Endothelial cell of umbilical vein (primary cell): ENCODE measurements around the gene RSPH10B2. TPM values are rescaled to one million over a fixed set of nuclear protein-coding genes. Genes with fewer than 3 reads are reported as not detected.

Experiments
- BruUV-seq: library from RNA; stranded (reverse); fragments of 400-500 nt; replicated peaks from 2 replicates; lab custom pipeline; 2021; lab: Mats Ljungman, UMichigan
- CTCF ChIA-PET: fragments of 300-600, 350-600 bp; sonication (Branson Sonifier 250); formaldehyde crosslinking; loops from one replicate; lab custom pipeline; 2021; ENCODE audit warnings: antibody characterized with exemption, inconsistent platforms; lab: Charles Lee
- POLR2A ChIA-PET: fragments of 300-600, 350-600 bp; sonication (Branson Sonifier 250); formaldehyde crosslinking; loops from one replicate; lab custom pipeline; 2021; ENCODE audit warnings: antibody characterized with exemption, inconsistent platforms; lab: Charles Lee
- DNase-seq: peaks from one replicate; pipeline ENCODE4 v3.0.0-alpha.2; 2011; ENCODE audit warnings: low read depth, low spot score
- FAIRE-seq: peaks from 2 replicates; lab custom pipeline; 2011; peaks lifted over from hg19 to GRCh38; lab: Jason Lieb, UNC
- H2AFZ ChIP-seq: 2 replicates; pipeline ENCODE4 v1.6.0; 2012; ENCODE audit warnings: low read depth, low read length, control low read depth, inconsistent platforms
- H3K27ac ChIP-seq: 2 replicates; pipeline ENCODE4 v1.5.1; 2011; ENCODE audit warnings: low read depth, mild to moderate bottlenecking, control low read depth, low read length, moderate library complexity; ENCODE audit not compliant: insufficient read depth
- H3K27me3 ChIP-seq, 2 experiments: 2 replicates each; pipeline versions ENCODE4 v1.6.0 to v1.6.1; 2011; ENCODE audit warnings: low read length in 2 of 2, mixed read lengths in 1 of 2; ENCODE audit not compliant: control insufficient read depth in 2 of 2, insufficient read depth in 2 of 2
- H3K36me3 ChIP-seq, 2 experiments: 2 replicates in 1 of 2; 3 replicates in 1 of 2; pipeline ENCODE4 v1.5.1; 2011; ENCODE audit warnings: low read length in 2 of 2, mild to moderate bottlenecking in 1 of 2, moderate library complexity in 1 of 2; ENCODE audit not compliant: control insufficient read depth in 2 of 2, insufficient read depth in 2 of 2; ENCODE audit errors: extremely low read depth in 1 of 2
- H3K4me1 ChIP-seq: 3 replicates; pipeline ENCODE4 v1.5.1; 2011; ENCODE audit warnings: mild to moderate bottlenecking, low read length; ENCODE audit not compliant: control insufficient read depth, insufficient read depth; ENCODE audit errors: extremely low read depth
- H3K4me2 ChIP-seq: 2 replicates; pipeline ENCODE4 v1.6.1; 2011; ENCODE audit warnings: low read length, control low read depth, mixed read lengths; ENCODE audit not compliant: insufficient read depth
- H3K4me3 ChIP-seq, 3 experiments: fragments of 200-600 bp in 1 of 3; sonication (generic), shearing (Covaris generic) in 1 of 3; replicated peaks in 1 of 3; 2 replicates each; pipeline ENCODE4 v1.5.1; 2011 to 2016; ENCODE audit warnings: control low read depth in 3 of 3, low read length in 3 of 3, mild to moderate bottlenecking in 2 of 3, inconsistent platforms in 1 of 3, low read depth in 1 of 3, moderate library complexity in 1 of 3; ENCODE audit not compliant: insufficient read depth in 1 of 3
- H3K79me2 ChIP-seq: 2 replicates; pipeline ENCODE4 v1.6.0; 2012; ENCODE audit warnings: low read length, inconsistent platforms; ENCODE audit not compliant: control insufficient read depth, insufficient read depth
- H3K9ac ChIP-seq: replicated peaks from 2 replicates; pipeline ENCODE3; 2011; ENCODE audit warnings: low read length, control low read depth; ENCODE audit not compliant: insufficient read depth; ENCODE audit errors: extremely low read depth
- H3K9me1 ChIP-seq: replicated peaks from 3 replicates; pipeline ENCODE4 v1.6.0; 2011; ENCODE audit warnings: mild to moderate bottlenecking, low read length; ENCODE audit not compliant: control insufficient read depth, insufficient read depth; ENCODE audit errors: extremely low read depth
- H3K9me3 ChIP-seq: replicated peaks from 2 replicates; pipeline ENCODE4 v1.5.1; 2012; ENCODE audit warnings: low read length, inconsistent platforms; ENCODE audit not compliant: control insufficient read depth, insufficient read depth
- H4K20me1 ChIP-seq: replicated peaks from 2 replicates; pipeline ENCODE3; 2011; ENCODE audit warnings: mild to moderate bottlenecking, low read length; ENCODE audit not compliant: control insufficient read depth, insufficient read depth; ENCODE audit errors: extremely low read depth
- CTCF ChIP-seq, 2 donors: IDR thresholded peaks; 1 replicate in 1 of 2; 2 replicates in 1 of 2; pipeline ENCODE4 v1.5.1; 2011; ENCODE audit warnings: low read length in 2 of 2, mild to moderate bottlenecking in 2 of 2, moderate library complexity in 2 of 2, control low read depth in 1 of 2, inconsistent platforms in 1 of 2, low read depth in 1 of 2; ENCODE audit not compliant: insufficient read depth in 1 of 2; ENCODE audit errors: extremely low read depth in 1 of 2
- EZH2 ChIP-seq: IDR thresholded peaks from 2 replicates; pipeline ENCODE4 v1.6.1; 2012; ENCODE audit warnings: borderline replicate concordance, low read depth, mild to moderate bottlenecking, moderate library complexity, low read length, inconsistent platforms; ENCODE audit not compliant: severe bottlenecking
- FOS ChIP-seq: IDR thresholded peaks from 2 replicates; pipeline ENCODE4 v1.6.1; 2011; ENCODE audit warnings: mild to moderate bottlenecking, low read length, moderate library complexity, borderline replicate concordance; ENCODE audit not compliant: insufficient read depth
- GATA2 ChIP-seq: IDR thresholded peaks from 2 replicates; pipeline ENCODE4 v1.7.0; 2011; ENCODE audit warnings: low read depth, mild to moderate bottlenecking, moderate library complexity, mixed read lengths, low read length; ENCODE audit not compliant: insufficient read length, insufficient read depth
- JUN ChIP-seq: IDR thresholded peaks from 2 replicates; pipeline ENCODE4 v1.6.1; 2011; ENCODE audit warnings: borderline replicate concordance, low read depth; ENCODE audit not compliant: insufficient read length, insufficient read depth
- MAX ChIP-seq: IDR thresholded peaks from 2 replicates; pipeline ENCODE4 v1.6.1; 2011; ENCODE audit not compliant: insufficient read depth, insufficient read length
- MYC ChIP-seq: IDR thresholded peaks from one replicate; pipeline ENCODE4 v1.6.1; 2011; ENCODE audit warnings: mild to moderate bottlenecking, low read depth, low read length
- POLR2A ChIP-seq: IDR thresholded peaks from 2 replicates; pipeline ENCODE4 v1.6.1; 2012; ENCODE audit warnings: low read depth, mild to moderate bottlenecking, control low read depth, low read length
- POLR2AphosphoS5 ChIP-seq: IDR thresholded peaks from 2 replicates; pipeline ENCODE4 v1.6.1; 2012; ENCODE audit warnings: low read depth, mild to moderate bottlenecking, control low read depth, low read length, moderate library complexity; ENCODE audit not compliant: insufficient read depth
- dilution Hi-C: fragments of 300-500 bp; cut with MboI; formaldehyde crosslinking; loops from one replicate; pipeline ENCODE4 v1.15.0; 2019; ENCODE audit warnings: low sequenced_read_pairs; ENCODE audit not compliant: extremely low pct_ligation_motif_present
- intact Hi-C: fragments of 100-400 bp; cut with micrococcal nuclease; formaldehyde crosslinking; loops from one replicate; pipeline ENCODE4 v1.10.0; 2022
- polyA plus RNA-seq, 4 experiments: library from polyadenylated mRNA; depleted of rRNA in 3 of 4; stranded (reverse) in 3 of 4; unstranded in 1 of 4; fragments of >200 nt; gene quantifications; 2 replicates each; pipeline versions ENCODE4 v1.2.1 to v1.2.3, GENCODE V29; 2011 to 2012; ENCODE audit warnings: missing spikeins in 1 of 4
- total RNA-seq: library from RNA; stranded (reverse); gene quantifications from 2 replicates; pipeline ENCODE4 v1.2.3, GENCODE V29; 2021

Gene RSPH10B2
- total and polyA plus RNA-seq, 2 donors (not counting 3 experiments of a cell fraction or from before 2014, with no cell fraction given), result not detected

DNA sequence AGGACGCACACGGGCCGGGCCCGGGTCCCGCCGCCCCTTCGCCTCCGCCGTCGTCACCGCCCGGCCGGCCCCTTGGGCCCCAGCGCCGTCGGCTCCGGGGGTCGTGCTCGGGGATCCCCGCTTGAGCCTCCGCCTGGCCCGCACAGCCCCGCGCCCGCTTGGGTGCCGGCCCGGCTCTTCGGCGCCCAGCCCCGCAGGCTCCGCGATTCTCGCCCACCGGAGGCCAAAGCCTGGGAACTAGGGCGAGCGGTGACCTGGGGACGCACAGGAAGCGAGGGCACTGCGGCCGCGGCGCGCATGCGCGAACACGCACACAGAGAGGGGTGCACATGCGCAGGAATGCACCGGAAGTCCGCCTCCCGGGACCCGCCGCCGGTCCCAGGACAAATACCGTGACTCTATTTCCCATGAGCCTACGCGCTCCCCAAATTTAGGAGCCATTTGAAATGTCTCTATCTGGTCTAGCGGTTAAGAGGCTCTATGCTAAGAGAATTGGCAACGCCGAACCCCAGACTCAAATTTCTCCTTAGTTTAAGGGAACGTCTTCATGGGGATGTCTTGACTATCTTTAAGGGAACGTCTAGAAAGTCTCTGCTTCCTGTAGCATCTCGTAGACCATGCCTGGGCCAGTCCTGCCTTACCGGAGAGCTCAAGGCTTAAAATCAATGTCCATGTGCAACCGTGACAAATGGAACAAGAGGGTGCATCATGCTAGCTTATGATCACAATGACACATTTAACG, 47.1 kb upstream of the RSPH10B2 start, which contains the start of gene ZNF12:
ZNF12 (minus strand) TSS at position 282 of the 742 bp plus-strand sequence. CDS start 1,774 bp downstream, outside the sequence.
- H3K4me3 ChIP-seq, result peak within 1 kb of the TSS; percentile 69 to 76 (median 70)
- ChIA-PET POLR2A (no interaction called here), CTCF (no interaction called here)
- no peaks in the 10 kb centered on the region for H3K9me3 ChIP-seq
- no peaks in the 10 kb centered on the region for H3K27me3 ChIP-seq
- no peaks in the 10 kb centered on the region for H3K9me1 ChIP-seq
- peak within 1 kb of the TSS; percentile 94 for H3K9ac ChIP-seq
- peaks cover 42% of the 10 kb centered on the region for H3K79me2 ChIP-seq
- peak within 1 kb of the TSS; percentile 98 for H3K4me2 ChIP-seq
- H2AFZ ChIP-seq, result peak within 1 kb of the TSS; percentile 99
- dilution Hi-C loops (no loop called here), intact Hi-C loops (loop anchor here (5.0 kb wide), 3 partner anchors 40 to 130 kb away; partner anchors contain the start of genes INTS15 and ZDHHC4)
- H3K36me3 ChIP-seq, result peaks cover 8 to 10% of the 10 kb centered on the region in 2 experiments
- peak; percentile 93 for DNase-seq
- H3K4me1 ChIP-seq, result peaks cover 12% of the 10 kb centered on the region
- BruUV-seq, result TSS peak; percentile 88
- peak within 1 kb of the TSS; percentile 87 for H3K27ac ChIP-seq
- H4K20me1 ChIP-seq, result no peaks in the 10 kb centered on the region
- no peak for TF ChIP-seq EZH2
- TF ChIP-seq POLR2A, result peak; percentile 50
- TF ChIP-seq POLR2AphosphoS5, result peak; percentile 65
- TF ChIP-seq MYC, result no peak
- peak; percentile 88 for FAIRE-seq

DNA sequence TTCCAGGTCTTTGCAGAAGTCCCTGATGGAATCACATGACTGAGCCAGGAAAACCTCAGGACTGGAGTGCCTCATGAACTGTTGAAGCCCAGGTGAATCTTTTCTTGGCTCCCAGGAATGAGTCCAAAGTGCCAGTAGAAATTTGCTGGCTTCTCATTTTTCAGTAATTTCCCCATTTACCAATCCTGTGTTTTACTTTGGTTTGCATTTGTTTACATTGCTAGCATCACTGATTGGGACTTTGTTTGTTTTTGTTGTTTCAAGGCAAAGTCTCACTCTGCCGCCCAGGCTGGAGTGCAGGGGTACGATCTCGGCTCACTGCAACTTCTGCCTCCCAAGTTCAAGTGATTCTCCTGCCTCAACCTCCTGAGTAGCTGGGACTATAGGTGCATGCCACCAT, 45.6 kb upstream of the RSPH10B2 start:
- no peak overlapping the region for H3K4me3 ChIP-seq
- FAIRE-seq (no peak), DNase-seq (no peak)
- no TSS peak for BruUV-seq
- no peak for TF ChIP-seq JUN
- no peak for TF ChIP-seq POLR2A
- TF ChIP-seq CTCF (IDR thresholded peaks at IDR 0.05; ENCODE audit: extremely low read depth in 1 of 2, insufficient read depth in 1 of 2, low read depth in 1 of 2, low read length in 2 of 2), result no peak
- no peak for TF ChIP-seq MYC
- TF ChIP-seq MAX, result no peak
- no peak for TF ChIP-seq POLR2AphosphoS5
- TF ChIP-seq GATA2, result no peak
- no peak for TF ChIP-seq FOS
- no peak for TF ChIP-seq EZH2
- peaks cover 8 to 10% of the 10 kb centered on the region in 2 experiments for H3K36me3 ChIP-seq
- H3K9me3 ChIP-seq, result no peaks in the 10 kb centered on the region
- ChIA-PET CTCF (no interaction called here), POLR2A (no interaction called here)
- peaks cover 12% of the 10 kb centered on the region for H3K4me1 ChIP-seq
- dilution Hi-C loops (no loop called here), intact Hi-C loops (loop anchor here (5.0 kb wide), 3 partner anchors 41 to 131 kb away; partner anchors contain the start of genes INTS15 and ZDHHC4)
- H3K4me2 ChIP-seq, result no peak overlapping the region
- H3K79me2 ChIP-seq, result peaks cover 31% of the 10 kb centered on the region
- H3K27me3 ChIP-seq, result no peaks in the 10 kb centered on the region
- H3K9me1 ChIP-seq, result no peaks in the 10 kb centered on the region
- H2AFZ ChIP-seq, result no peak overlapping the region
- no peak overlapping the region for H3K9ac ChIP-seq
- H4K20me1 ChIP-seq, result no peaks in the 10 kb centered on the region
- H3K27ac ChIP-seq, result no peak overlapping the region
